K562 (cell line): Measurements from ENCODE around the gene PIMREG. TPM values are rescaled to one million over a fixed set of nuclear protein-coding genes. Genes with fewer than 3 reads are reported as not detected.

Experiments used
- ARID2 ChIP-seq: fragments of 450-650 bp; IDR thresholded peaks from 2 replicates; pipeline ENCODE4 v1.6.1; 2017; ENCODE audit warnings: antibody characterized with exemption, mild to moderate bottlenecking
- GABPA ChIP-seq: fragments of 200-800 bp; sonication (Bioruptor generic); conservative IDR thresholded peaks from 2 replicates; pipeline ENCODE4 v1.6.1; 2016; ENCODE audit warnings: low read depth, missing genetic modification characterization, missing compliant biosample characterization
- GTF2E2 ChIP-seq: fragments of 200-800 bp; sonication (Bioruptor generic); IDR thresholded peaks from 2 replicates; pipeline ENCODE4 v1.6.1; 2016; ENCODE audit warnings: missing genetic modification characterization, missing compliant biosample characterization
- L3MBTL2 ChIP-seq: fragments of 450-650 bp; IDR thresholded peaks from 2 replicates; pipeline ENCODE4 v1.6.1; 2016; ENCODE audit warnings: mild to moderate bottlenecking, moderate library complexity
- NCOR1 ChIP-seq: fragments of 450-650 bp; IDR thresholded peaks from 2 replicates; pipeline ENCODE4 v1.6.1; 2016; ENCODE audit warnings: mild to moderate bottlenecking, moderate library complexity
- NFATC3 ChIP-seq: fragments of 450-650 bp; IDR thresholded peaks from 2 replicates; pipeline ENCODE4 v1.6.1; 2017; ENCODE audit warnings: mild to moderate bottlenecking
- NFYB ChIP-seq: IDR thresholded peaks from 2 replicates; pipeline ENCODE4 v1.6.1; 2011; ENCODE audit warnings: mild to moderate bottlenecking, moderate library complexity; ENCODE audit not compliant: insufficient read length; ENCODE audit errors: extremely low read depth
- RBFOX2 ChIP-seq: fragments of 200-400 bp; formaldehyde crosslinking; IDR thresholded peaks from 2 replicates; pipeline ENCODE4 v1.6.1; 2017; ENCODE audit warnings: low read depth, mild to moderate bottlenecking, low read length, moderate library complexity
- RBM14 ChIP-seq: fragments of 200-400 bp; formaldehyde crosslinking; IDR thresholded peaks from 2 replicates; pipeline ENCODE4 v1.6.1; 2018; ENCODE audit warnings: low read depth, mild to moderate bottlenecking, low read length, moderate library complexity, borderline replicate concordance; ENCODE audit not compliant: insufficient read depth
- RHOXF2B ChIP-seq: fragments of 250-450 bp; sonication (Bioruptor Pico); conservative IDR thresholded peaks from 2 replicates; pipeline ENCODE4 v1.5.1; 2021
- ZKSCAN8 ChIP-seq: fragments of 200-800 bp; sonication (Bioruptor generic); IDR thresholded peaks from 2 replicates; pipeline ENCODE4 v1.6.1; 2016; ENCODE audit warnings: missing genetic modification characterization, missing compliant biosample characterization
- ZNF239 ChIP-seq: fragments of 250-450 bp; sonication (Bioruptor Pico); IDR thresholded peaks from 2 replicates; pipeline ENCODE4 v1.4.0; 2020; ENCODE audit warnings: mild to moderate bottlenecking
- ZSCAN29 ChIP-seq: fragments of 450-650 bp; IDR thresholded peaks from 2 replicates; pipeline ENCODE4 v1.6.1; 2017
- polyA plus RNA-seq, 8 experiments: library from polyadenylated mRNA; depleted of rRNA in 4 of 8; stranded (reverse) in 5 of 8; unstranded in 3 of 8; fragments of >200 nt; fragmentation: Nextera tagmentation in 2 of 8; fragmentation: Illumina TruSeq in 1 of 8; extraction: Ambion mirVana in 2 of 8; extraction: Trizol in 1 of 8; gene quantifications; 2 replicates each; pipeline versions ENCODE4 v1.2.1 to v1.2.3, GENCODE V29; 2011 to 2014; ENCODE audit warnings: inconsistent platforms in 1 of 8, missing spikeins in 1 of 8
- total RNA-seq, 7 experiments: library from RNA; depleted of rRNA in 6 of 7; stranded (reverse); fragments of >200 nt in 6 of 7; fragmentation: Illumina TruSeq in 2 of 7; extraction: Trizol in 2 of 7; gene quantifications; 2 replicates each; pipeline versions ENCODE4 v1.2.1 to v1.2.3, GENCODE V29; 2011 to 2021; ENCODE audit warnings: low replicate concordance in 1 of 7
- TF ChIP-seq, protein P1 (sequence below): sonication (generic); formaldehyde crosslinking; IDR thresholded peaks from 2 replicates; pipeline ENCODE4 v1.8.0; 2023; ENCODE audit warnings: mild to moderate bottlenecking, missing genetic modification reagents
- TF ChIP-seq, protein P2 (sequence below): fragments of 250-450 bp; sonication (Bioruptor Pico); IDR thresholded peaks from 2 replicates; pipeline ENCODE4 v1.6.1; 2021; ENCODE audit warnings: mild to moderate bottlenecking
- TF ChIP-seq, protein P3 (sequence below): conservative IDR thresholded peaks from 2 replicates; pipeline ENCODE4 v1.6.1; 2011; ENCODE audit warnings: low read depth, mild to moderate bottlenecking, low read length; ENCODE audit not compliant: control insufficient read depth
- TF ChIP-seq, protein P4 (sequence below), 3 experiments: IDR thresholded peaks in 2 of 3; conservative IDR thresholded peaks in 1 of 3; 2 replicates each; pipeline ENCODE4 v1.5.1; 2011 to 2012; ENCODE audit warnings: low read length in 3 of 3, mild to moderate bottlenecking in 3 of 3, control low read depth in 2 of 3, improper control_type of control experiment in 1 of 3, inconsistent platforms in 1 of 3, low read depth in 1 of 3, mixed read lengths in 1 of 3, moderate library complexity in 1 of 3; ENCODE audit not compliant: insufficient read depth in 2 of 3
- TF ChIP-seq, protein P5 (sequence below): fragments of 450-650 bp; IDR thresholded peaks from 2 replicates; pipeline ENCODE4 v1.6.1; 2014; ENCODE audit warnings: low read depth, mild to moderate bottlenecking, moderate library complexity, borderline replicate concordance

The PIMREG gene
- total and polyA plus RNA-seq, 9 of the 15 experiments (the other 6 are each of a cell fraction or from before 2014, with no cell fraction given), result 1.1 to 16.7 (median 9.4) TPM

DNA sequence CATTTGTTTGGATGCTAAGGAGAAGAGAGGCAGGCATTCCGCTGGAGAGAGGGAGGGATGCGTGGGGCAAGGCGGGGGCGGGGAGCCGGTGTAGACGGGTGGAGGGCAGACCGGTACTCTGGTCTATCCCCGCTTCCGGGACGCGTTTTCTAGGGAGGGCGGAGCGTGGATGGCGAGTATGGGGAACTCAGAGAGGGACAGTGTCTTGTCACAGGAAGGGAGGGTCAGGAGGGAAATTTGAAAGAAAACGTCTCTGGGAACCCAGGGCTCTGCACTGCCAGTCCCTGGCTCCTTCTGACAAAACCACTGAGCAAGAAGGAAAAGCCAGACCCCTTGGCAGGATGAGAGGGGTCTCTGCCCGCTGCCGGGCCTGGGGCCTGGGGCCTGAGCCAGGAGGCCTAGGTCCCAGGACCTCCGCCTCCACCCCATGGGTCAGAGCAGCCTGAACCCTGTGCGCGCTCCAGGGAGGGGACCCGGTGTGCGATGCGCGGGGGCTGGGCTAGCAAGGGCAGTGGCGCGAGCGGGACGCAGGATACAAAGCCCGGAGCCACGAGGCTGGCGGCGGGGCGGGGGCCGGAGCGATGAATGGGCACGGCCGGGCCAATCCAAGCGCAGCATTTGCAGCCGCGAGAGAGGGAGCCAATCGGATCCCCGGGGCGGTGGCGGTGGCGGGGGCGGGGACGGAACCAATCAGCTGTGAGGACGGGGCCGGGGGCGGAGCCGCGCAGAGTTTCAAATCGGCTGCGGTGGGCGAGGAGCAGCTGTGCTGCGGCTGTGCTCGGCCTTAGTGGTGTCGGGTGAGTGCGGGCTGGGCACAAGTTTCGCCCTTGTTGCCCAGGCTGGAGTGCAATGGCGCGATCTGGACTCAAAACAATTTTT is at the start of gene PIMREG (continued):
- TF ChIP-seq, protein P1, sequence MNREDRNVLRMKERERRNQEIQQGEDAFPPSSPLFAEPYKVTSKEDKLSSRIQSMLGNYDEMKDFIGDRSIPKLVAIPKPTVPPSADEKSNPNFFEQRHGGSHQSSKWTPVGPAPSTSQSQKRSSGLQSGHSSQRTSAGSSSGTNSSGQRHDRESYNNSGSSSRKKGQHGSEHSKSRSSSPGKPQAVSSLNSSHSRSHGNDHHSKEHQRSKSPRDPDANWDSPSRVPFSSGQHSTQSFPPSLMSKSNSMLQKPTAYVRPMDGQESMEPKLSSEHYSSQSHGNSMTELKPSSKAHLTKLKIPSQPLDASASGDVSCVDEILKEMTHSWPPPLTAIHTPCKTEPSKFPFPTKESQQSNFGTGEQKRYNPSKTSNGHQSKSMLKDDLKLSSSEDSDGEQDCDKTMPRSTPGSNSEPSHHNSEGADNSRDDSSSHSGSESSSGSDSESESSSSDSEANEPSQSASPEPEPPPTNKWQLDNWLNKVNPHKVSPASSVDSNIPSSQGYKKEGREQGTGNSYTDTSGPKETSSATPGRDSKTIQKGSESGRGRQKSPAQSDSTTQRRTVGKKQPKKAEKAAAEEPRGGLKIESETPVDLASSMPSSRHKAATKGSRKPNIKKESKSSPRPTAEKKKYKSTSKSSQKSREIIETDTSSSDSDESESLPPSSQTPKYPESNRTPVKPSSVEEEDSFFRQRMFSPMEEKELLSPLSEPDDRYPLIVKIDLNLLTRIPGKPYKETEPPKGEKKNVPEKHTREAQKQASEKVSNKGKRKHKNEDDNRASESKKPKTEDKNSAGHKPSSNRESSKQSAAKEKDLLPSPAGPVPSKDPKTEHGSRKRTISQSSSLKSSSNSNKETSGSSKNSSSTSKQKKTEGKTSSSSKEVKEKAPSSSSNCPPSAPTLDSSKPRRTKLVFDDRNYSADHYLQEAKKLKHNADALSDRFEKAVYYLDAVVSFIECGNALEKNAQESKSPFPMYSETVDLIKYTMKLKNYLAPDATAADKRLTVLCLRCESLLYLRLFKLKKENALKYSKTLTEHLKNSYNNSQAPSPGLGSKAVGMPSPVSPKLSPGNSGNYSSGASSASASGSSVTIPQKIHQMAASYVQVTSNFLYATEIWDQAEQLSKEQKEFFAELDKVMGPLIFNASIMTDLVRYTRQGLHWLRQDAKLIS, result no peak
- TF ChIP-seq NFYB (peak; percentile 64), GTF2E2 (no peak), ZSCAN29 (peak; percentile 92), ARID2 (no peak), ZKSCAN8 (no peak), L3MBTL2 (peak; percentile 95), ZNF239 (CRISPR knock-in tag) (no peak), NFATC3 (no peak), GABPA (tag) (peak; percentile 74), RBFOX2 (peak; percentile 90), NCOR1 (no peak), RBM14 (no peak), RHOXF2B (CRISPR knock-in tag) (no peak)
- TF ChIP-seq, protein P2, sequence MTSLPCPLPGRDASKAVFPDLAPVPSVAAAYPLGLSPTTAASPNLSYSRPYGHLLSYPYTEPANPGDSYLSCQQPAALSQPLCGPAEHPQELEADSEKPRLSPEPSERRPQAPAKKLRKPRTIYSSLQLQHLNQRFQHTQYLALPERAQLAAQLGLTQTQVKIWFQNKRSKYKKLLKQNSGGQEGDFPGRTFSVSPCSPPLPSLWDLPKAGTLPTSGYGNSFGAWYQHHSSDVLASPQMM (CRISPR knock-in tag), result no peak
- TF ChIP-seq, protein P3, sequence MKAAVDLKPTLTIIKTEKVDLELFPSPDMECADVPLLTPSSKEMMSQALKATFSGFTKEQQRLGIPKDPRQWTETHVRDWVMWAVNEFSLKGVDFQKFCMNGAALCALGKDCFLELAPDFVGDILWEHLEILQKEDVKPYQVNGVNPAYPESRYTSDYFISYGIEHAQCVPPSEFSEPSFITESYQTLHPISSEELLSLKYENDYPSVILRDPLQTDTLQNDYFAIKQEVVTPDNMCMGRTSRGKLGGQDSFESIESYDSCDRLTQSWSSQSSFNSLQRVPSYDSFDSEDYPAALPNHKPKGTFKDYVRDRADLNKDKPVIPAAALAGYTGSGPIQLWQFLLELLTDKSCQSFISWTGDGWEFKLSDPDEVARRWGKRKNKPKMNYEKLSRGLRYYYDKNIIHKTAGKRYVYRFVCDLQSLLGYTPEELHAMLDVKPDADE, result 0 out of 2 replicates have a peak, but pooled peaks have one; percentile 19
- TF ChIP-seq, protein P4, sequence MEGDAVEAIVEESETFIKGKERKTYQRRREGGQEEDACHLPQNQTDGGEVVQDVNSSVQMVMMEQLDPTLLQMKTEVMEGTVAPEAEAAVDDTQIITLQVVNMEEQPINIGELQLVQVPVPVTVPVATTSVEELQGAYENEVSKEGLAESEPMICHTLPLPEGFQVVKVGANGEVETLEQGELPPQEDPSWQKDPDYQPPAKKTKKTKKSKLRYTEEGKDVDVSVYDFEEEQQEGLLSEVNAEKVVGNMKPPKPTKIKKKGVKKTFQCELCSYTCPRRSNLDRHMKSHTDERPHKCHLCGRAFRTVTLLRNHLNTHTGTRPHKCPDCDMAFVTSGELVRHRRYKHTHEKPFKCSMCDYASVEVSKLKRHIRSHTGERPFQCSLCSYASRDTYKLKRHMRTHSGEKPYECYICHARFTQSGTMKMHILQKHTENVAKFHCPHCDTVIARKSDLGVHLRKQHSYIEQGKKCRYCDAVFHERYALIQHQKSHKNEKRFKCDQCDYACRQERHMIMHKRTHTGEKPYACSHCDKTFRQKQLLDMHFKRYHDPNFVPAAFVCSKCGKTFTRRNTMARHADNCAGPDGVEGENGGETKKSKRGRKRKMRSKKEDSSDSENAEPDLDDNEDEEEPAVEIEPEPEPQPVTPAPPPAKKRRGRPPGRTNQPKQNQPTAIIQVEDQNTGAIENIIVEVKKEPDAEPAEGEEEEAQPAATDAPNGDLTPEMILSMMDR (IDR thresholded peaks at IDR 0.05 in 2 of 3, conservative IDR thresholded peaks at IDR 0.05 in 1 of 3; ENCODE audit: insufficient read depth in 2 of 3, low read depth in 1 of 3, low read length in 3 of 3), result no peak
- TF ChIP-seq, protein P5, sequence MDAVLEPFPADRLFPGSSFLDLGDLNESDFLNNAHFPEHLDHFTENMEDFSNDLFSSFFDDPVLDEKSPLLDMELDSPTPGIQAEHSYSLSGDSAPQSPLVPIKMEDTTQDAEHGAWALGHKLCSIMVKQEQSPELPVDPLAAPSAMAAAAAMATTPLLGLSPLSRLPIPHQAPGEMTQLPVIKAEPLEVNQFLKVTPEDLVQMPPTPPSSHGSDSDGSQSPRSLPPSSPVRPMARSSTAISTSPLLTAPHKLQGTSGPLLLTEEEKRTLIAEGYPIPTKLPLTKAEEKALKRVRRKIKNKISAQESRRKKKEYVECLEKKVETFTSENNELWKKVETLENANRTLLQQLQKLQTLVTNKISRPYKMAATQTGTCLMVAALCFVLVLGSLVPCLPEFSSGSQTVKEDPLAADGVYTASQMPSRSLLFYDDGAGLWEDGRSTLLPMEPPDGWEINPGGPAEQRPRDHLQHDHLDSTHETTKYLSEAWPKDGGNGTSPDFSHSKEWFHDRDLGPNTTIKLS, result no peak
